HG02610 (cell line): Measurements from ENCODE around the gene RDM1.

Experiments used
- ATAC-seq: cut with Tn5 transposase; IDR thresholded peaks from one replicate; pipeline ENCODE4 v1.9.1; 2021; ENCODE audit warnings: mild to moderate bottlenecking, moderate library complexity; ENCODE audit not compliant: unreplicated experiment

RDM1 gene

GRCh38 chr17:35936063-35936462 lies 5.5 kb upstream of the RDM1 start:
- ATAC-seq, result no peak

DNA sequence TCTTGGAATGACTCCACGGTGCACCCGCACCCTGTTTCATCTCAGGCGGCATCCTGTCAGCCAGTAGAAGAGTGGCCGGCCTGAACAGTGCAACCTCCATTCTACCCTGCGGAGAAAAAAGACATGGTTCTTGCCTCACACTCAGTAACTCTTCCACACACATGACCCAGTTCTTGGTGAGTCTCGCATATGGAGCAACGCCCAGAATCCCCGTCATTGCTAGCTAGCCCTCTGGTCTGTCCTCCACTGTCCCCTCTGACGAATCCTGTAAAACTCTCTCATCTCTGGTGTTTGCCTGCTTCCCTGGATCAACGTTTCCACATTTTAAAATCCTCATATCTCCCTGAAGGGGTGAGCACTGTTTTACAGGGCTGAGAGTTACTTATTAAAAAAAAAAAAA lies 4.2 kb upstream of the RDM1 start:
- ATAC-seq, result no peak

DNA sequence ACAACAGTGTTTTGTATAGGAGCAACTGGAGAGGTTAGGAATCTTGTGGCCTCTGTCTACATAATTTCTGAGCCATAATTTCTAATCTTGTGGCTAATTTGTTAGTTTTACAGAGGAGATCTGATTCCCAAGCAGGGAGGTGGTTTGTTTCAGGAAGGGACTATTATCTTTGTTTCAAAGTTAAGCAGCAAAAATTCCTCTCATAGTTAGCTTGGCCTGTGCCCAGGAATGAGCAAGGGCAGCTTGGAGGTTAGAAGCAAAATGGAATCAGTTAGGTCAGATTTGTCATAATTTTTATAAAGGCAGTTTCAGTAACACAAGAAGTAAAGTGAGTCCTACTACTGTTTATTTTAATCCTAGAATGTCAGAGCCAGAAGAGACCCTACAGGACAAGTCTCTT lies 2.0 kb upstream of the RDM1 start:
- ATAC-seq, result no peak

DNA sequence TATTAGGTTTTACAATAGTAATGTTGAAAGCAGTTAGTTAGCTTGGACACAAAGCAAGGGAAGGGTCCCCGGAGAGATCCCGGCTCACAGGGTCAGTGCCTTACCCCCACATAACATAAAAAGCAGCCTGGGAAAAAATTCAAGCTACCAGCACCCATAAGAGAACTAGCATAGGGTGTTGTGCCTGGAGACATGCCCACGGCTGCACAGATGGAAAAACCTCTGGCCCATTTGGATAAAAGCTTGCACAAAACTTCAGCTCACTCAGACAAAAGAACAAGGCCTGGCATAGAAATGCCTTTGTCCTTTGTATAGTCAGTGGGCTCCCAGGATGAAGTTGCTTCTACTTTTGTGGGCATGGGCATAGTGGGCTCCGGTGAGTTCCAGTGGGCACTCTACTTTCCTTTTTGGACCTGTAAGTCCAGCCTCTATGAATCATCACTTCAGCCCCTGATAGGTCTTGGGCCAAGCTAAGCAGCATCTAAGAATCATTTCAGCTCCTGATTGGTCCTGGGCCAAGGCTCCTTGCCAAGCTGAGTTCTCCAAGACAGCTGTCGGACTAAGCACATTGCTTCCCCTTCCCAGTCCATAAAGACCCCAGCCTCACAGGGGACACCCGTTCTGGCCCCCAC lies 1.3 kb upstream of the RDM1 start:
- no peak for ATAC-seq

- ATAC-seq, result no peak
Observed at GRCh38 chr17:35927714-35928113, 2.9 kb downstream of the RDM1 start.

GRCh38 chr17:35923609-35924114 lies 6.9 kb downstream of the RDM1 start:
- ATAC-seq, result no peak

- no peak for ATAC-seq
Observed at GRCh38 chr17:35920229-35920628, 10.3 kb downstream of the RDM1 start.

DNA sequence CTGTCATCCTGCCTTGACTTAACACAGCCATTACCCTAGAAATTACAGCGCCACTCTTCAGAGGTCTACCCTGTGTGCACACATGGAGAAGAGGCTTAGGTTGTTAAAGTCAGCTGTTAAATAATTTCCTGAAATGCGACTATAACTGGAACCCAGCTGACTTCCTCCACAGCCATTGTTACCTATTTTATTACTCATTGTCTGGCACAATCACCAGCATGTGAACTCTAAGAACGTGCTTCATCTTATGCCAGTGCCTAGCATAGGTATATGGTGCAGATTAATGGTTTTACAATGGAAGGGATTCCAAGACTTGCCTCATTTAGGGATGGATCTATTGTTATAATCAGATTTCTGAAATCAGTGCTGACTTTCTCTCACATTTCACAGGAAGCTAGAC lies 11.9 kb downstream of the RDM1 start:
- ATAC-seq, result no peak

DNA sequence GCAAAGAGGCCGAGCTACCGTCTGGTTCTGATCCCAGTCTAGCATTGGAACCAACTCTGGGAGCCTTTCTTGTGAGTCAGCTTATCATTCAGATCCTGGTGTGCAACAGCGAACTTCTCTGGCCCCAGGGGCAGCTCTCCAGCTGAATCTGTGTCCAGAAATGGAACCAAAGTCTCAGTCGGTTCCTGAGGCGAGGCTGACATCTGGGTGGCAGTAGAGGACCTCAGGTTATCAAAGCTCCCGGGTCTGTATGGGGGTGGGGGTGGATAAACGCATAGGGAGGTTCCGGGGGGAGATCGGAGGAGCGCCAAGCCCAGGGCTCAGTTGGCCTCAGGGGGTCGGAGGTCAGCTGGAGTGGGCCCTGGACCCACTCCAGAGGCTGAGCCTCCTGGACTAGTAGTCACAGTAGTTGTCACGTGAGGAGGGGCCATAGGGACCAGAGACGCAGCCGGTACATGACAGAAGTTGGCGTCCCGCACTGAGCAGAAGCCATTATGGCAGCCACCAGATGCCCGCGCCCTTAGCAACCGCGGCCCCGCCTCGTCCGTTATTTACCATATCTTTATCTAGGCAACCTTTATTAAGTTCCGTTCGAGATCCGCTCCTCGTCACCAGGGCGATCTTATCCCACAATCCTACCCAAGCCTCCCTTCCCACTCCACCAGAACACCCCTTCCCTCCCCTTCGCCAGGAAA lies 12.9 kb downstream of the RDM1 start:
- ATAC-seq, result no peak

- no peak for ATAC-seq
Observed at GRCh38 chr17:35915153-35915964, 15.2 kb downstream of the RDM1 start.

GRCh38 chr17:35914354-35914753 lies 16.2 kb downstream of the RDM1 start:
- no peak for ATAC-seq

DNA sequence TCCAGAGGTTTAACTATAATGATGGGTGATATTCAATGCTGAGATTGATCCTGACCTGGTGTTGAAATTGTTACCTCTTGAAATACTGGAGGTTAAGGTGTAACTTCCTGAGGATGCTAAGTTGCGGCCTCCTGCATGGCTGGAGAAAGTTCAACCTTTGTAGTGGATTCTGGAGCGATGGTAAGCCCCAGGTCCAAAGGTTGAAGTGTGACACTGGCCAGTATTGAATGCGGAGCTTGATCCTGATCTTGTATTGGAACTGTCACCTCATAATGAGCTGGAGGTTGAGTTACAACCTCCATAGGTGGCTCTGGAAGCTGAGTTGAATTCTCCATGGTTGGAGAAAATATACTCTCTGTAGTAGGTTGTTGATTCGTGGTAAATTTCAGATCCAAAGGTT lies 17.0 kb downstream of the RDM1 start:
- ATAC-seq, result no peak

GRCh38 chr17:35912942-35913341 lies 17.6 kb downstream of the RDM1 start:
- ATAC-seq, result no peak

GRCh38 chr17:35912339-35912912 lies 18.1 kb downstream of the RDM1 start:
- ATAC-seq, result no peak

DNA sequence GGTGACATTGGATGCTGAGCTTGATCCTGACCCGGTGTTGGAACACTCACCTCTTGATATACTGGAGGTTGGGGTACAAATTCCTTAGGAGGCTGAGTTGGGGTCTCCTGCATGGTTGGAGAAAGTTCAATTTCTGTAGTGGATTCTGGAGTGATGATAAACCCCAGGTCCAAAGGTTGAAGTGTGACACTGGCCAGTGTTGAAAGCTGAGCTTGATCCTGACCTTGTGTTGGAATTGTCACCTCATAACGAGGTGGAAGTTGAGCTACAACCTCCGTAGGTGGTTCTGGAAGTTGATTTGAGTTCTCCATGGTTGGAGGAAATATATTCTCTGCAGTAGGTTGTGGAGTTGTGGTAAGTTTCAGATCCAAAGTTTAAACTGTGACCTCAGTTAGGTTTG lies 21.2 kb downstream of the RDM1 start:
- no peak for ATAC-seq

- no peak for ATAC-seq
Observed at GRCh38 chr17:35907691-35908090, 22.9 kb downstream of the RDM1 start.

GRCh38 chr17:35906926-35907637 lies 23.5 kb downstream of the RDM1 start:
- no peak for ATAC-seq

- ATAC-seq, result no peak
Observed at GRCh38 chr17:35906191-35906925, 24.2 kb downstream of the RDM1 start.

- ATAC-seq, result no peak
Observed at GRCh38 chr17:35903451-35903850, 27.1 kb downstream of the RDM1 start.

GRCh38 chr17:35901631-35902175 lies 28.9 kb downstream of the RDM1 start:
- ATAC-seq, result no peak
